Mesendoderm (in vitro differentiated cells): ENCODE measurements around the gene PEX14.

ENCODE experiments used
- DNase-seq: peaks from one replicate; pipeline ENCODE4 v3.0.0; 2013
- H2AK5ac ChIP-seq: 2 replicates; pipeline ENCODE4 v1.6.1; 2013; ENCODE audit warnings: low read length, inconsistent platforms
- H2BK120ac ChIP-seq: 2 replicates; pipeline ENCODE4 v1.6.1; 2013; ENCODE audit warnings: low read depth, mild to moderate bottlenecking, low read length, moderate library complexity, mixed read lengths
- H2BK15ac ChIP-seq: replicated peaks from 2 replicates; pipeline ENCODE4 v1.6.1; 2013; ENCODE audit warnings: low read depth, mild to moderate bottlenecking, moderate library complexity
- H2BK5ac ChIP-seq: 2 replicates; pipeline ENCODE4 v1.6.1; 2013; ENCODE audit warnings: low read length, inconsistent platforms
- H3K18ac ChIP-seq: 2 replicates; pipeline ENCODE4 v1.6.1; 2013; ENCODE audit warnings: mild to moderate bottlenecking, low read length, mixed read lengths
- H3K23ac ChIP-seq: one replicate; pipeline ENCODE4 v1.6.1; 2013; ENCODE audit warnings: low read length
- H3K27ac ChIP-seq: 2 replicates; pipeline ENCODE4 v1.5.1; 2013; ENCODE audit warnings: low read depth, mild to moderate bottlenecking, inconsistent platforms, low read length, moderate library complexity
- H3K27me3 ChIP-seq: 2 replicates; pipeline ENCODE4 v1.6.1; 2013; ENCODE audit warnings: low read length, control low read depth, mild to moderate bottlenecking, inconsistent platforms; ENCODE audit not compliant: insufficient read depth, poor library complexity
- H3K36me3 ChIP-seq: 2 replicates; pipeline ENCODE4 v1.6.1; 2013; ENCODE audit warnings: low read length, inconsistent platforms; ENCODE audit not compliant: control insufficient read depth, insufficient read depth
- H3K4ac ChIP-seq: one replicate; pipeline ENCODE4 v1.6.1; 2013; ENCODE audit warnings: low read depth, mild to moderate bottlenecking, low read length, moderate library complexity
- H3K4me1 ChIP-seq: 2 replicates; pipeline ENCODE4 v1.6.1; 2013; ENCODE audit warnings: low read depth, low read length, inconsistent platforms; ENCODE audit not compliant: control insufficient read depth
- H3K4me2 ChIP-seq: 2 replicates; pipeline ENCODE4 v1.6.1; 2013; ENCODE audit warnings: low read length
- H3K4me3 ChIP-seq: 2 replicates; pipeline ENCODE4 v1.5.1; 2013; ENCODE audit warnings: mild to moderate bottlenecking, low read length
- H3K56ac ChIP-seq: one replicate; pipeline ENCODE4 v1.6.1; 2013; ENCODE audit warnings: low read length
- H3K79me1 ChIP-seq: 2 replicates; pipeline ENCODE4 v1.6.1; 2013; ENCODE audit warnings: low read length, inconsistent platforms
- H3K79me2 ChIP-seq: 2 replicates; pipeline ENCODE4 v1.6.1; 2013; ENCODE audit warnings: mild to moderate bottlenecking, low read length; ENCODE audit not compliant: control insufficient read depth, insufficient read depth
- H3K9ac ChIP-seq: 2 replicates; pipeline ENCODE4 v1.6.1; 2013; ENCODE audit warnings: low read length, inconsistent platforms
- H4K5ac ChIP-seq: one replicate; pipeline ENCODE4 v1.6.1; 2013; ENCODE audit warnings: low read length
- H4K8ac ChIP-seq: one replicate; pipeline ENCODE4 v1.6.1; 2013; ENCODE audit warnings: low read depth, mild to moderate bottlenecking, control low read depth, low read length, moderate library complexity
- WGBS: extraction: QIAGEN DNeasy Blood & Tissue Kit; methylation state at CpG from one replicate; pipeline ENCODE4 v1.1.7; 2013; ENCODE audit warnings: low lambda C conversion rate, missing lambda C conversion rate; ENCODE audit not compliant: insufficient coverage; ENCODE audit errors: extremely low coverage; 5-methylcytosine and 5-hydroxymethylcytosine counted together

Gene PEX14

GRCh38 chr1:10637400-10637799 is 162.7 kb downstream of the PEX14 start:
- no peak overlapping the region for H3K4me2 ChIP-seq
- no peak overlapping the region for H3K27ac ChIP-seq
- no peak overlapping the region for H3K56ac ChIP-seq
- no peaks in the 10 kb centered on the region for H3K4me1 ChIP-seq
- no peak for DNase-seq
- WGBS, result no CpG with 5 or more reads among the region's 9 CpGs
- H2BK5ac ChIP-seq, result no peak overlapping the region
- no peaks in the 10 kb centered on the region for H3K36me3 ChIP-seq
- H3K18ac ChIP-seq, result no peak overlapping the region
- no peaks in the 10 kb centered on the region for H3K79me2 ChIP-seq
- no peak overlapping the region for H3K23ac ChIP-seq
- H2BK15ac ChIP-seq, result no peak overlapping the region
- H4K5ac ChIP-seq, result no peak overlapping the region
- no peak overlapping the region for H2AK5ac ChIP-seq
- H3K79me1 ChIP-seq, result no peaks in the 10 kb centered on the region
- no peak overlapping the region for H4K8ac ChIP-seq
- H2BK120ac ChIP-seq, result no peak overlapping the region
- H3K4me3 ChIP-seq, result no peak overlapping the region
- no peak overlapping the region for H3K4ac ChIP-seq
- H3K27me3 ChIP-seq, result no peaks in the 10 kb centered on the region
- H3K9ac ChIP-seq, result no peak overlapping the region

GRCh38 chr1:10637834-10638558 is 163.2 kb downstream of the PEX14 start:
- no peaks in the 10 kb centered on the region for H3K79me2 ChIP-seq
- peak overlapping the region; percentile 13 for H3K18ac ChIP-seq
- no peak overlapping the region for H4K5ac ChIP-seq
- H2BK15ac ChIP-seq, result no peak overlapping the region
- H3K27ac ChIP-seq, result no peak overlapping the region
- no peaks in the 10 kb centered on the region for H3K79me1 ChIP-seq
- no peak overlapping the region for H2BK120ac ChIP-seq
- H4K8ac ChIP-seq, result no peak overlapping the region
- H2AK5ac ChIP-seq, result no peak overlapping the region
- no peak for DNase-seq
- peak overlapping the region; percentile 49 for H3K9ac ChIP-seq
- H3K4me2 ChIP-seq, result peak overlapping the region; percentile 59
- no peak overlapping the region for H3K4me3 ChIP-seq
- peak overlapping the region; percentile 85 for H3K56ac ChIP-seq
- no peaks in the 10 kb centered on the region for H3K4me1 ChIP-seq
- no peak overlapping the region for H3K4ac ChIP-seq
- WGBS, result no CpG with 5 or more reads among the region's 29 CpGs
- H3K23ac ChIP-seq, result no peak overlapping the region
- no peak overlapping the region for H2BK5ac ChIP-seq
- no peaks in the 10 kb centered on the region for H3K36me3 ChIP-seq
- H3K27me3 ChIP-seq, result no peaks in the 10 kb centered on the region

- H3K4me3 ChIP-seq, result no peak overlapping the region
- H4K5ac ChIP-seq, result no peak overlapping the region
- peak overlapping the region; percentile 13 for H3K18ac ChIP-seq
- H3K79me2 ChIP-seq, result no peaks in the 10 kb centered on the region
- no CpG with 5 or more reads among the region's 57 CpGs for WGBS
- no peak for DNase-seq
- no peaks in the 10 kb centered on the region for H3K36me3 ChIP-seq
- H3K27ac ChIP-seq, result no peak overlapping the region
- peak overlapping the region; percentile 59 for H3K4me2 ChIP-seq
- no peak overlapping the region for H3K23ac ChIP-seq
- H4K8ac ChIP-seq, result no peak overlapping the region
- H2AK5ac ChIP-seq, result no peak overlapping the region
- no peaks in the 10 kb centered on the region for H3K79me1 ChIP-seq
- no peak overlapping the region for H2BK15ac ChIP-seq
- no peak overlapping the region for H2BK5ac ChIP-seq
- no peaks in the 10 kb centered on the region for H3K4me1 ChIP-seq
- H2BK120ac ChIP-seq, result no peak overlapping the region
- H3K27me3 ChIP-seq, result no peaks in the 10 kb centered on the region
- H3K56ac ChIP-seq, result peak overlapping the region; percentile 85
- no peak overlapping the region for H3K4ac ChIP-seq
- peak overlapping the region; percentile 49 for H3K9ac ChIP-seq
Measured at GRCh38 chr1:10638559-10639005, 163.8 kb downstream of the PEX14 start.

GRCh38 chr1:10639011-10639774 is 164.4 kb downstream of the PEX14 start:
- DNase-seq, result peak; percentile 74
- Histone ChIP-seq H3K27me3 (no peaks in the 10 kb centered on the region), H2BK120ac (no peak overlapping the region), H3K9ac (peak overlapping the region; percentile 40), H3K56ac (peak overlapping the region; percentile 85), H3K4me2 (peak overlapping the region; percentile 59), H3K79me1 (no peaks in the 10 kb centered on the region), H3K36me3 (no peaks in the 10 kb centered on the region), H4K8ac (no peak overlapping the region), H3K27ac (no peak overlapping the region), H4K5ac (no peak overlapping the region), H3K4me1 (no peaks in the 10 kb centered on the region), H3K79me2 (no peaks in the 10 kb centered on the region), H3K4ac (no peak overlapping the region), H2BK15ac (no peak overlapping the region), H3K4me3 (no peak overlapping the region), H2BK5ac (no peak overlapping the region), H3K18ac (no peak overlapping the region), H3K23ac (no peak overlapping the region), H2AK5ac (no peak overlapping the region)
- WGBS, result no CpG with 5 or more reads among the region's 108 CpGs

- Histone ChIP-seq H2BK5ac (no peak overlapping the region), H3K18ac (no peak overlapping the region), H3K4me2 (peak overlapping the region; percentile 40), H2BK120ac (no peak overlapping the region), H4K5ac (no peak overlapping the region), H4K8ac (no peak overlapping the region), H3K56ac (peak overlapping the region; percentile 65), H2AK5ac (no peak overlapping the region), H3K4ac (no peak overlapping the region), H3K4me3 (no peak overlapping the region), H3K79me1 (no peaks in the 10 kb centered on the region), H3K27ac (no peak overlapping the region), H2BK15ac (no peak overlapping the region), H3K23ac (no peak overlapping the region), H3K4me1 (no peaks in the 10 kb centered on the region), H3K36me3 (no peaks in the 10 kb centered on the region), H3K9ac (peak overlapping the region; percentile 2), H3K27me3 (no peaks in the 10 kb centered on the region), H3K79me2 (no peaks in the 10 kb centered on the region)
- no peak for DNase-seq
- WGBS, result no CpG with 5 or more reads among the region's 45 CpGs
Measured at GRCh38 chr1:10639775-10640578, 165.2 kb downstream of the PEX14 start.
